Posterior cingulate gyrus (tissue), 11 donors: Measurements from ENCODE around the gene SLC35B2.
A peak's percentile ranks its signal among the peaks of the same experiment; 100 is the strongest.

Source experiments
- DNase-seq, 10 donors: peaks; one replicate each; pipeline versions ENCODE4 v3.0.0 to v3.0.0-alpha.2; 2020 to 2021; ENCODE audit warnings: mixed read lengths in 3 of 10
- intact Hi-C: fragments of 100-400 bp; cut with DNase I; formaldehyde crosslinking; loops from one replicate; pipeline ENCODE4 v1.15.1; 2023

Gene SLC35B2

GRCh38 chr6:44289726-44290260 lies 32.5 kb upstream of the SLC35B2 start:
- peak in 9 of 10 donors; percentile 43 to 97 (median 76) for DNase-seq
- intact Hi-C loops: no loop called here

GRCh38 chr6:44286747-44287146 lies 29.4 kb upstream of the SLC35B2 start:
- no peak for DNase-seq
- intact Hi-C loops: no loop called here

- DNase-seq: peak in 1 of 10 donors; percentile 29
These were observed 28.9 kb upstream of the SLC35B2 start for GRCh38 chr6:44286285-44286565.

GRCh38 chr6:44285552-44286284 lies 28.4 kb upstream of the SLC35B2 start:
- peak in 1 of 10 donors; percentile 76 for DNase-seq
- intact Hi-C loops: no loop called here

More at GRCh38 chr6:44286285-44286565, 28.9 kb upstream of the SLC35B2 start:
- intact Hi-C loops: no loop called here

- intact Hi-C loops: no loop called here
- DNase-seq: no peak
These were observed 27.5 kb upstream of the SLC35B2 start for GRCh38 chr6:44284867-44285266.

GRCh38 chr6:44284121-44284520 lies 26.8 kb upstream of the SLC35B2 start:
- intact Hi-C loops: no loop called here
- peak in 1 of 10 donors; percentile 43 for DNase-seq

- intact Hi-C loops: no loop called here
- DNase-seq: peak in 1 of 10 donors; percentile 66
These were observed 21.7 kb upstream of the SLC35B2 start for GRCh38 chr6:44278774-44279697.

GRCh38 chr6:44278315-44278714 lies 21.0 kb upstream of the SLC35B2 start:
- intact Hi-C loops: no loop called here
- peak in 1 of 10 donors; percentile 88 for DNase-seq

- intact Hi-C loops: no loop called here
- DNase-seq: peak in 1 of 10 donors; percentile 58
These were observed 20.4 kb upstream of the SLC35B2 start for GRCh38 chr6:44277763-44278162.

GRCh38 chr6:44276667-44277640 lies 19.6 kb upstream of the SLC35B2 start:
- intact Hi-C loops: no loop called here
- peak in 1 of 10 donors; percentile 48 for DNase-seq

GRCh38 chr6:44275749-44276648 lies 18.7 kb upstream of the SLC35B2 start:
- intact Hi-C loops: no loop called here
- peak in 2 of 10 donors; percentile 59 to 85 for DNase-seq

- intact Hi-C loops: no loop called here
- peak in 3 of 10 donors; percentile 68 to 85 (median 70) for DNase-seq
These were observed 18.0 kb upstream of the SLC35B2 start for GRCh38 chr6:44275271-44275748.

- peak in 1 of 10 donors; percentile 25 for DNase-seq
- intact Hi-C loops: no loop called here
These were observed 16.3 kb upstream of the SLC35B2 start for GRCh38 chr6:44273617-44274016.

GRCh38 chr6:44272999-44273566 lies 15.8 kb upstream of the SLC35B2 start:
- DNase-seq: peak in 3 of 10 donors; percentile 40 to 91 (median 88)
- intact Hi-C loops: no loop called here

- DNase-seq: peak in 1 of 10 donors; percentile 18
- intact Hi-C loops: no loop called here
These were observed 15.2 kb upstream of the SLC35B2 start for GRCh38 chr6:44272529-44272928.

- DNase-seq: peak in 2 of 10 donors; percentile 23 to 76
- intact Hi-C loops: no loop called here
These were observed 14.6 kb upstream of the SLC35B2 start for GRCh38 chr6:44271914-44272313.

GRCh38 chr6:44271406-44271723 lies 14.0 kb upstream of the SLC35B2 start:
- DNase-seq: peak in 1 of 10 donors; percentile 73
- intact Hi-C loops: no loop called here

- DNase-seq: peak in 2 of 10 donors; percentile 33 to 89
- intact Hi-C loops: no loop called here
These were observed 13.4 kb upstream of the SLC35B2 start for GRCh38 chr6:44270526-44271405.
